Astrocyte (in vitro differentiated cells and primary cell): ENCODE measurements around the gene WWC2. TPM values are rescaled to one million over a fixed set of nuclear protein-coding genes. Genes with fewer than 3 reads are reported as not detected.

Source experiments
- DNase-seq: peaks from one replicate; pipeline ENCODE4 v3.0.0-alpha.2; 2010; ENCODE audit warnings: low read depth
- FAIRE-seq: peaks from 2 replicates; lab custom pipeline; 2011; peaks lifted over from hg19 to GRCh38; lab: Jason Lieb, UNC
- H2AFZ ChIP-seq: 2 replicates; pipeline ENCODE4 v1.6.0; 2012; ENCODE audit warnings: low read depth, low read length, inconsistent platforms
- H3K27ac ChIP-seq: 2 replicates; pipeline ENCODE4 v1.5.1; 2011; ENCODE audit warnings: low read depth, low read length, inconsistent platforms
- H3K27me3 ChIP-seq: 2 replicates; pipeline ENCODE4 v1.6.0; 2011; ENCODE audit warnings: low read length, inconsistent platforms; ENCODE audit not compliant: insufficient read depth
- H3K36me3 ChIP-seq: 2 replicates; pipeline ENCODE4 v1.5.1; 2011; ENCODE audit warnings: low read length, inconsistent platforms; ENCODE audit not compliant: insufficient read depth
- H3K4me1 ChIP-seq: 2 replicates; pipeline ENCODE4 v1.5.1; 2011; ENCODE audit warnings: low read length, inconsistent platforms; ENCODE audit not compliant: insufficient read depth
- H3K4me2 ChIP-seq: 2 replicates; pipeline ENCODE4 v1.6.0; 2012; ENCODE audit warnings: low read length, inconsistent platforms
- H3K4me3 ChIP-seq: 2 replicates; pipeline ENCODE4 v1.5.1; 2011; ENCODE audit warnings: low read depth, mild to moderate bottlenecking, low read length, inconsistent platforms; ENCODE audit not compliant: insufficient read depth
- H3K79me2 ChIP-seq: 2 replicates; pipeline ENCODE4 v1.6.0; 2012; ENCODE audit warnings: mild to moderate bottlenecking, low read length, inconsistent platforms; ENCODE audit not compliant: insufficient read depth
- H3K9ac ChIP-seq: 2 replicates; pipeline ENCODE4 v1.6.0; 2012; ENCODE audit warnings: mild to moderate bottlenecking, low read length, inconsistent platforms
- H3K9me3 ChIP-seq: 2 replicates; pipeline ENCODE4 v1.5.1; 2012; ENCODE audit warnings: low read depth, mild to moderate bottlenecking, low read length, inconsistent platforms; ENCODE audit not compliant: insufficient read depth
- H4K20me1 ChIP-seq: 2 replicates; pipeline ENCODE4 v1.6.0; 2012; ENCODE audit warnings: low read length, inconsistent platforms; ENCODE audit not compliant: insufficient read depth
- H3K27ac Mint-ChIP-seq: one replicate; pipeline ENCODE4 v1.8.0; 2021; ENCODE audit warnings: mild to moderate bottlenecking, mixed read lengths; ENCODE audit not compliant: unreplicated experiment
- H3K27me3 Mint-ChIP-seq: one replicate; pipeline ENCODE4 v1.8.0; 2021; ENCODE audit warnings: low read depth, mixed read lengths; ENCODE audit not compliant: unreplicated experiment
- H3K36me3 Mint-ChIP-seq: one replicate; pipeline ENCODE4 v1.8.0; 2021; ENCODE audit warnings: low read depth, mixed read lengths; ENCODE audit not compliant: unreplicated experiment
- H3K4me1 Mint-ChIP-seq: one replicate; pipeline ENCODE4 v1.8.0; 2021; ENCODE audit warnings: low read depth, mixed read lengths; ENCODE audit not compliant: unreplicated experiment
- H3K4me3 Mint-ChIP-seq: one replicate; pipeline ENCODE4 v1.8.0; 2021; ENCODE audit warnings: mild to moderate bottlenecking, moderate library complexity, mixed read lengths; ENCODE audit not compliant: unreplicated experiment
- H3K9me3 Mint-ChIP-seq: one replicate; pipeline ENCODE4 v1.8.0; 2021; ENCODE audit warnings: mild to moderate bottlenecking, mixed read lengths; ENCODE audit not compliant: unreplicated experiment
- EZH2 ChIP-seq: IDR thresholded peaks from 2 replicates; pipeline ENCODE4 v1.6.1; 2012; ENCODE audit warnings: mild to moderate bottlenecking, low read length, inconsistent platforms; ENCODE audit not compliant: insufficient read depth
- total RNA-seq: library from RNA; stranded (reverse); gene quantifications from 2 replicates; pipeline ENCODE4 v1.2.1, GENCODE V29; 2021
- TF ChIP-seq, protein P1 (sequence below): IDR thresholded peaks from 2 replicates; pipeline ENCODE4 v1.5.1; 2011; ENCODE audit warnings: low read depth, mild to moderate bottlenecking, inconsistent platforms, low read length, moderate library complexity; ENCODE audit not compliant: insufficient read depth

Gene WWC2
- total RNA-seq, 1 donor from 2014 or later: 62.6 TPM

DNA sequence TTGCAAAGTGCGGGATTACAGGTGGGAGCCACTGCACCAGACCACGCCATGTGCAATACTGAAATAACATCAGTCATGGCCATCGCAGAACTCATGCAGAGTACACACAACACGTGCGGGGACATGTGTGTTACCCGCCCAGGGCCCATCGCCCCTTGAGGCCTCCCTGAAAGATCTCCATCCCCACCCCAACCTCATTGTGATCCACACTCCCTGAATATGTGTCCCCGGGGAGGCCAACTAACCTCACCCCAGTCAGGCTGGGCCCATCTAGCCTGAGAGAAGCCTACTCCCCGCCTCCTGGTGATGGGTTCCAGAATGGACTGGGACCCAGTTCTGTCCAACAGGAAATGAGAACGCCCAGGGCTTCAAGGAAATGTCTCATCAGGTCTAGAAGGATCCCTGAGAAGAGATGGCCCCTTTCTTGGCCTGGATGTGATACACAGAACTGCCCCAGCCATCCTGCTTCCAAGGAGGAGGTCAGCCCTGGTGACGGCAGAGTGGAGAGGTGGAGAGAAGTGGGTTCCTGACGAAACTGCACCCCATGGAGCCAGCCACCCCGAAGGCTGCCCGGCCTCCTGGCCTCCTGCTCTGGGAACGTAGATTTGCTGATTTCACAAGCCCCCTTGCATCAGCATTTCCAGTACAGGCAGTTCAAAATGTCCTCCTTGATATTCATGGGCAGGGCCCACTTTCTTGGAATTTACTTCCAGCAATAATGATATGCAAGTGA is 245.6 kb downstream of the WWC2 start:
- Mint-ChIP-seq H3K4me1 (peaks cover 8% of the 10 kb centered on the region), H3K36me3 (peaks cover 2% of the 10 kb centered on the region), H3K27me3 (peaks cover 2% of the 10 kb centered on the region), H3K27ac (no peak overlapping the region), H3K9me3 (peaks cover 2% of the 10 kb centered on the region), H3K4me3 (no peak overlapping the region)
- Histone ChIP-seq H4K20me1 (no peaks in the 10 kb centered on the region), H3K4me3 (no peak overlapping the region), H3K9ac (no peak overlapping the region), H3K4me2 (no peak overlapping the region), H3K4me1 (peaks cover 19% of the 10 kb centered on the region), H3K79me2 (no peaks in the 10 kb centered on the region), H2AFZ (no peak overlapping the region), H3K9me3 (no peaks in the 10 kb centered on the region), H3K27ac (no peak overlapping the region), H3K36me3 (no peaks in the 10 kb centered on the region), H3K27me3 (no peaks in the 10 kb centered on the region)
- DNase-seq (no peak), FAIRE-seq (no peak)
- TF ChIP-seq, protein P1, sequence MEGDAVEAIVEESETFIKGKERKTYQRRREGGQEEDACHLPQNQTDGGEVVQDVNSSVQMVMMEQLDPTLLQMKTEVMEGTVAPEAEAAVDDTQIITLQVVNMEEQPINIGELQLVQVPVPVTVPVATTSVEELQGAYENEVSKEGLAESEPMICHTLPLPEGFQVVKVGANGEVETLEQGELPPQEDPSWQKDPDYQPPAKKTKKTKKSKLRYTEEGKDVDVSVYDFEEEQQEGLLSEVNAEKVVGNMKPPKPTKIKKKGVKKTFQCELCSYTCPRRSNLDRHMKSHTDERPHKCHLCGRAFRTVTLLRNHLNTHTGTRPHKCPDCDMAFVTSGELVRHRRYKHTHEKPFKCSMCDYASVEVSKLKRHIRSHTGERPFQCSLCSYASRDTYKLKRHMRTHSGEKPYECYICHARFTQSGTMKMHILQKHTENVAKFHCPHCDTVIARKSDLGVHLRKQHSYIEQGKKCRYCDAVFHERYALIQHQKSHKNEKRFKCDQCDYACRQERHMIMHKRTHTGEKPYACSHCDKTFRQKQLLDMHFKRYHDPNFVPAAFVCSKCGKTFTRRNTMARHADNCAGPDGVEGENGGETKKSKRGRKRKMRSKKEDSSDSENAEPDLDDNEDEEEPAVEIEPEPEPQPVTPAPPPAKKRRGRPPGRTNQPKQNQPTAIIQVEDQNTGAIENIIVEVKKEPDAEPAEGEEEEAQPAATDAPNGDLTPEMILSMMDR: no peak
- no peak for TF ChIP-seq EZH2

DNA sequence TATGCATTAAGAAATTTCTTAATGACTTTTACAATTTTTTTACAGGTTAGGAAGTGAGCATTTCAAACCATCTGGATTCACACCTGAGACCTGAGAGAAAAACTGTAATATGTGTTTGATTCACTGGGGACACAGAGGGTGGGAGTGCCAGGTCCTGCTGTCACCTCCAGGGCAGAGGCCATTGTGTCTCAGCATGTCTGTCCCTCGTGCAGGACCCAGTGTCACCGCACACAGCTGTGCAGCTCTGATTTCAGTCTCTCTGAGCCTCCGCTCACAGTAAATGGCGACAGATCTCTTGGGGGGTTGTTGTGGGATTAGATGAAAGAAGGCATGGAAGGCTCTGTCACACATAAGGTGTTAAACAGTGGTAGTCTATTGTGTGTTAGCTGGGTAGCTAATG is 246.2 kb downstream of the WWC2 start:
- Mint-ChIP-seq H3K27ac (no peak overlapping the region), H3K27me3 (peaks cover 2% of the 10 kb centered on the region), H3K36me3 (peaks cover 2% of the 10 kb centered on the region), H3K4me1 (peaks cover 8% of the 10 kb centered on the region), H3K4me3 (no peak overlapping the region), H3K9me3 (peaks cover 2% of the 10 kb centered on the region)
- Histone ChIP-seq H3K9me3 (no peaks in the 10 kb centered on the region), H3K4me3 (no peak overlapping the region), H3K27me3 (no peaks in the 10 kb centered on the region), H3K27ac (no peak overlapping the region), H3K79me2 (no peaks in the 10 kb centered on the region), H3K4me2 (no peak overlapping the region), H3K9ac (no peak overlapping the region), H2AFZ (no peak overlapping the region), H3K36me3 (no peaks in the 10 kb centered on the region), H4K20me1 (no peaks in the 10 kb centered on the region), H3K4me1 (peaks cover 21% of the 10 kb centered on the region)
- no peak for DNase-seq
- FAIRE-seq: no peak
- TF ChIP-seq EZH2: no peak
- TF ChIP-seq, protein P1: no peak

DNA sequence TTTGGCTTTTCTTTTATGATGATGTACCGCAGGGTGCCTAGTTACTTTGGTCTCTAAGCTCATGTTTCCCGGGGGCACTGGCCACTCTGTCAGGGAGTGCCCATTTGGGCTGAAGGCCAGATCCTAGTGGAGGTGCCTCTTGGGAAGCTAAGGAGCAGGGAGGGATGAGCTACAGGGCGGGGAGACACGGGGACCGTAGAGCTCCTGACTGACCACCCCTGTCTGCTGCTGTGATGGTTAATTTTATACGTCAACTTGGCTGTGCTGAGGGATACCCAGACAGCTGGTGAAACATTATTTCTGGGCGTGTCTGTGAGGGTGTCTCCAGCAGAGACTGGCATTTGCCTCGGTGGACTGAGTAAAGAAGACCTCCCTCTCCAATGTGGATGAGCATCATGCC is 248.1 kb downstream of the WWC2 start:
- Mint-ChIP-seq H3K36me3 (peaks cover 2% of the 10 kb centered on the region), H3K4me1 (peaks cover 8% of the 10 kb centered on the region)
- TF ChIP-seq EZH2: no peak
- TF ChIP-seq, protein P1: no peak

More for the DNA sequence above, 248.1 kb downstream of the WWC2 start:
- Histone ChIP-seq H3K4me2 (no peak overlapping the region), H3K9me3 (no peaks in the 10 kb centered on the region), H3K79me2 (no peaks in the 10 kb centered on the region), H3K4me1 (peaks cover 25% of the 10 kb centered on the region), H3K4me3 (no peak overlapping the region), H3K36me3 (no peaks in the 10 kb centered on the region), H2AFZ (no peak overlapping the region), H3K27me3 (no peaks in the 10 kb centered on the region), H3K27ac (no peak overlapping the region), H4K20me1 (no peaks in the 10 kb centered on the region), H3K9ac (no peak overlapping the region)
- Mint-ChIP-seq H3K27ac (no peak overlapping the region), H3K4me3 (no peak overlapping the region), H3K27me3 (peaks cover 2% of the 10 kb centered on the region), H3K9me3 (peaks cover 4% of the 10 kb centered on the region)
- FAIRE-seq: no peak
- DNase-seq: no peak
